GM12892 (cell line): ENCODE measurements around the gene NPHP1.

ENCODE experiments used
- POLR2A ChIP-seq: IDR thresholded peaks from 2 replicates; pipeline ENCODE4 v1.6.1; 2011; ENCODE audit warnings: low read depth, low read length, control low read depth
- POLR2AphosphoS5 ChIP-seq: IDR thresholded peaks from 2 replicates; pipeline ENCODE4 v1.6.1; 2011; ENCODE audit warnings: low read depth, low read length, control low read depth

DNA sequence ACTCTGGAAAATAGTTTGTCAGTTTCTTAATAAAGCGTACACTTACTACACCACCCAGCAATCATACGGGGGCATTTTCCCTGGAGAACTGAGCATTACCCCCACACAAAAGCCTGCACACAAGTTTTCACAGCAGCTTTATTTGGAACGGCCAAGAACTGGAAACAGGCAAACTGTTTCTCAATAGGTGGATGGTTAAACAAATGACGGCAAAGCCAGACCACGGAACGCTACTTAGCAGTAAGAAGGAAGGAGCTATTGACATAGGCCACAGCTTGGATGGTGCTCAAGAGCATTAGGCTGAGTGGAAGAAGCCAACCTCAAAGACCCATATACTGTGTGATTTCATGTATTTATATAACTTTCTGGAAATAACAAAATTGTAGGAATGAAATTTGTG is 98.2 kb downstream of the NPHP1 start:
- TF ChIP-seq POLR2AphosphoS5, result no peak
- TF ChIP-seq POLR2A, result no peak
